ENCODE measurements around the gene PSPN. TPM values are rescaled to one million over a fixed set of nuclear protein-coding genes. Genes with fewer than 3 reads are reported as not detected.
A peak's percentile ranks its signal among the peaks of the same experiment; 100 is the strongest.

PSPN gene, protein sequence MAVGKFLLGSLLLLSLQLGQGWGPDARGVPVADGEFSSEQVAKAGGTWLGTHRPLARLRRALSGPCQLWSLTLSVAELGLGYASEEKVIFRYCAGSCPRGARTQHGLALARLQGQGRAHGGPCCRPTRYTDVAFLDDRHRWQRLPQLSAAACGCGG
- 1.2 TPM for polyA plus RNA-seq (2013, experiment 1 of 2; ENCODE audit: insufficient read length)
- polyA plus RNA-seq (2013, experiment 2 of 2; ENCODE audit: insufficient read length), result 0.95 TPM

DNA sequence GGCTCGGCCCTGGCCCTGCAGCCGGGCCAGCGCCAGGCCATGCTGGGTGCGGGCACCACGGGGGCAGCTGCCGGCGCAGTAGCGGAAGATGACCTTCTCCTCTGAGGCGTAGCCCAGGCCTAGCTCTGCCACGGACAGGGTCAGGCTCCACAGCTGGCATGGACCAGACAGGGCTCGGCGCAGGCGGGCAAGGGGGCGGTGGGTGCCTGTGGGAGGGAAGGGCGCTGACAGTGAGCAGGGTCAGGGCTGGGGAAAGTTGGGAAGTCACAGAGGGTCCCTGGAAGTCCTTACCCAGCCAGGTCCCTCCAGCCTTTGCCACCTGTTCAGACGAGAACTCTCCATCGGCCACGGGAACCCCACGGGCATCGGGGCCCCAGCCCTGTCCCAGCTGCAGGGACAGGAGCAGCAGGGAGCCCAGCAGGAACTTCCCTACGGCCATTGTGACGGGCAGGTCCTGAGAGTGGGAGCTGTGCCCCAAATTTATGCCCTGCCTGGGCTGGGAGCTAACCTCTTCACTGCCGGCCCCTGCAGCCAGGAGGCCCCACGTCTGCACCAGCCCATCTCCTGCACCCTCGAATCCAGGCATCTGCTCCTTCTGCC, at the start of gene PSPN:
Gene PSPN (minus strand): TSS at position 523 of the 600 bp plus-strand sequence. CDS start 84 bp downstream, at position 439.
- DNase-seq, result no peak

- DNase-seq, result peak; percentile 100
Measured at GRCh38 chr19:6424939-6425731, 49.4 kb upstream of the PSPN start.

DNA sequence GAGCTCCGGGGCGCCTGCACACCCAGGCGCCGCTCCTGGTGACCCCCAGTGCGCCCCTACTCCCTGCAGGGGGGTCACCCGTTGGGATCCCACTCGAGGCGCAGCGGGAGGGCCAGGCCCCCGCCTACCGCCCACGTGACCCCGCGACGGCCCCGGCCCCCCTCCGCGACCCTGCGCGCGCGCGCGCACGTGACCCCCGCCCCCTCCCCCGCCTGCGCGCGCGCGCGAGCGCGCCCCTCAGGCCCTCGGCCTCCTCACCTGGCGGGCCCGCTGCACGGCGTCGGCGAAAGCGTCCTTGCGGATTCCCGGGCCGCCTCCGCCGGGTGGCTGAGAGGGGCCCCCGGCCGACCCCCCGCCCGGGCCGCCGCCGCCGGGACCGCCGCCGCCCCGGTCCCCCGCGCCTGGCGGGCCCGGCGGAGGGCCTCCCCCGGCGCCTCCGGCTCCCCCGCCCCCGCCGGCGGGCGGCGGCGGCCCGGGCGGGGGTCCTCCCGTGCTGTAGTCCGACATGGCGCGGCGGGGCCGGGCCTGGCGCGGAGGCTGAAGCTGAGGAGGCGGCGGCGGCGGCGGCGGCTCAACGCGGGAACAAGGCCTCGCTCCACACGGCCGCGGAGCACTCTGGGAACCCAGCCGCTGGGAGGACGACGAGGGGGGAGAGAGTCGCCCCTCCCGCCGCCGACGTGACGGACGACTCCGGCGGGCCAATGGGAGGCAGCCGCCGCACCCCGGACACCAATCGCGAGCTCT, 48.6 kb upstream of the PSPN start, which contains the start of gene KHSRP:
Gene KHSRP (minus strand): TSS at position 617 of the 744 bp plus-strand sequence. CDS start 110 bp downstream, at position 507.
- DNase-seq, result peak; percentile 15

DNA sequence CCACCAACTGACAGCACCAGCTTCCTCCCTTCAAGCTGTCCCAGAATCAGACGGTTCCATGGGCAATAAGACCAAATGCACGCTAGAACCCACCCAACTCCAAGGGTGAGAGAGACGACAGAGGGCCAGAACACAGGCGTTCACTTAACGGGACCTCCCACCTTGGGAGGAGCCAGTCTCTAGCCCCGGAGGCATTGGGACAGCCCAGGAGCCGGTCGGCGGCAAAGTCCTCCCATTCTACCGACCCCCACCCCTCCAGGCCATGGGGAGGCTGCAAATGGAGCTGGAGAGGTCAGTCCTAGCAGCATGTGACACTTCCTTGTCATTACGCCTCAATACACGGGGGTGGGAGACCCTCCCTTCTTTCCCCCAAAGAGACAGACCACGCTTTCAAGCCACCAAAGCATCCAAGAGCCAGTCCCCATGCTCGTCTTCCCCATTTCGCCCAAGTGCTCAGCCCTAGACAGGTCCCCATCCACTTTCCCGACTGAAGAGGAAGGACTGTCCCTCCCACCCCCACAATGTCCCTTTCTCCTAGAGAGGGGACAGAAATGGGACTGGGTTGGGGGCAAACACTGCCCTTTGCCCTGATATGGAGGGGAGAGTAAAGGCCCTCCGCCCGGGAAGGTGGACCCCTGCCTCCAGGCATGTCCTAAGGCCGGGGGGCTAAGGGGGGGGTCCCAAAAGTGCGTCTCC, 47.9 kb upstream of the PSPN start:
- peak; percentile 49 for DNase-seq

DNA sequence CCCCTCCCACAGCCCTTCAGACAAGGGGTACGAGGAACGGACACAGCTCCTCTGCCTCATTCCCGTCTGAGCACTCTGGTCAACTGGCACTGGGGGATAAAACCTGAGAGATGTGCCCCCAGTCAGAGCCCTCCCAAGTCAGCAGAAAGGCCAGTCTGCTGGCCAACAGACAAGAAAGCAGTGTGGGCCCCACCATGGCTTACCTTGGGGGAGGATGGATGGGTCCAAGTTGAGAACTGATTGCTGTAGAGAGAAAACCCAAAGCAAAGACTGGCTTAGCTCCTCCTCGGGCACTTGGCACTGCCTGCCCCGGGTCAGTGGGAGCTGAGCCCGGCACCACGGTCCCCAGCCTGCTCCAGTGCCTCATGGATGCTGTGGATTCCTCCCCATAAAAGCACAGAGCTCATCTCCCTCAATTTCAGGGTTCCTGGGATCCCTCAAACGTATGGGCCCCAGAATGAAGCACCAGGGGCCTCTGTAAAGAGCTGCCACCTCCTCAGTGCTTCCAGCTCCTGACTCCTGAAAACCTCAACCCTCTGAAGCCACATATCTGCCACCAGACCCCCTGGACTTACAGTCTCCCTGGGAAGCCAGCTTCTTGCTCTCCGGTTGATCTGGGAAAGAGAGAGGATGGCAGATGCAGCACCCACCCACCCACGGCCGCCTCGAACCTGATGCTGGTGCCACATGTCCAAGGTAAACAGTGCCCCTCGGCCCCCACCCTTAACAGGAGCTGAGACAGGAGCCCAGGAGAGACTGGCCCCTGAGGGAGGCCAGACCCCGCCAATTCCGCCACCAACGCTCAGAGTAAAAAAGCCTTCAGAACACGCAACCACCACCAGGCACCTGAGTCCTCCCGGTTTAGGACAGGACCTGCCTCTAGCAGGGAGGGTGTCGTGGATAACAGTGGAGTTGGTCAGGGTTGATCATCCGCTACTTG, 45.6 kb upstream of the PSPN start:
- no peak for DNase-seq

- DNase-seq, result no peak
Measured at GRCh38 chr19:6418562-6418932, 42.8 kb upstream of the PSPN start.

GRCh38 chr19:6417713-6418561, 42.2 kb upstream of the PSPN start:
- DNase-seq, result peak; percentile 14

GRCh38 chr19:6416658-6417405, 41.1 kb upstream of the PSPN start:
- DNase-seq, result no peak

GRCh38 chr19:6415591-6416190, 40.0 kb upstream of the PSPN start:
- DNase-seq, result no peak

DNA sequence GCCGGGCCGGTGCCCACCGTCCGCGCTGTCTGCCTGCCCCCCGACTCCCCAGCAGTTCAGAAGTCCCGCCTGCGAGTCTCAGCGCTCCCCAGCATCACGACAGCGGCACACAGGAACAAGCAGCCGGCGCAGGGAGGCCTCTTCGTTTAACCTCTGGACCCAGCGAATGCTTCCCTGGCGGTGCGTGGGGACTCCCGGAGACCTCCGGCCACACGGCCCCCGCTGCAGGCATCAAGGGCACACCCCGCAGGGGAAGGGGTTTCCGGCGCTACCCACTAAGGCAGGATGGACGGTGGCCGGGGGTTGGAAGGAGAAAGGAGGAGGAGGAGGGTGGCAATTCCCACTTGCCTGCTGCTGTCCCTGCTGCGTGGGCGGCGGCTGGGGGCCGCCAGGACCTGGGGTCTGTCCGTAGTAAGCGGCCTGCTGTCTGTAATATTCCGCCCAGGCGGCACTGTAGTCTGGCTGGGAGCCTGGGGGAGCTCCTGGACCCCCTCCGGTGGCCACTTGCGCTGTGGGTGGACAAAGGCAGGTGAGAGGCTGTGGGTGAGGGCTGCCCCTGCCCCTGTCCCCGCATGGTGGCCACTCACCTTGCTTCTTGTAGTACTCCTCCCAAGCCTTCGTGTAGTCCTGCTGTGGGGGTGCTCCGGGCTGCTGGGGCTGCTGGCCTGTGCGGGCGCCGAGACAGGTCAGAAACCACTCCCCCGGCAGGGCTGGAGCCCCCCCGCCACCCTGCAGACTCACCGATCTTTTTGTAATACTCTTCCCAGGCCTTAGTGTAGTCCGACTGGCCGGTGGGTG, 39.3 kb upstream of the PSPN start:
- no peak for DNase-seq

GRCh38 chr19:6413721-6414643, 38.2 kb upstream of the PSPN start:
- no peak for DNase-seq

GRCh38 chr19:6413291-6413690, 37.6 kb upstream of the PSPN start:
- DNase-seq, result no peak

GRCh38 chr19:6412447-6413091, 36.8 kb upstream of the PSPN start:
- no peak for DNase-seq

DNA sequence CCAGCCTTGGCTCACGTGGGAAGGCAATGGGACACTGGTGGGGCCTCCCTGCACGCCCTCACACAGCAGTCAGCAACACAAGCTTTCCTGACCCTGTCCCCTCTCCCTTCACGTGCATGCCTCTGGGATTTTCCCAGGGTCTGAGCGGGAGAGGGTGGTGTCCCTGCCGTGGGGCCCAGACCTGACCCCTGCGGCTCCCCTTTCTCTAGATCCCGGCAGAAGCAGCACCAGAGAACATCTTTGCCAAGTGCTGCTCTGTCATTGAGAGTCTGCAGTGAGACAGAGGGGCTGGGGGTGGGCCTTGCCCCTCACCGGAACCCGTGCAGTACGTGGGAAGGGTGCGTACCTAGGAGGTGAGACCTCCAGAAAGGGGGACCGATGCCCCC, 36.3 kb upstream of the PSPN start:
- DNase-seq, result no peak

DNA sequence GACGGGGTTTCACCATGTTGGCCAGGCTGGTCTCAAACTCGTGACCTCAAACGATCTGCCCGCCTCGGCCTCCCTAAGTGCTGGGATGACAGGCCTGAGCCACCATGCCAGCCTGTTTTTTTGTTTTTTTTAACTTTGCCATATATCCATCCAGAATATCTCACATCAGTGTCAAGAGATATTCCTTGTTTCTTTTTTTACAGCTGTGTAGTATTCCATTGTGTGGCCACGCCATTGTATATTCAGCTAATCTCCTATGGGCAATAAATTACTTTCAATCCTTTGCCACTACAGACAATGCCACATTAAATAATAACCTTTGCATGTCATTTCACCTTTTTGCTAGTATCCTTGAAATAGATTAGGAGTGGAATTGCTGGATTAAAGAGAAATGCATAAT, 33.6 kb upstream of the PSPN start:
- DNase-seq, result no peak

DNA sequence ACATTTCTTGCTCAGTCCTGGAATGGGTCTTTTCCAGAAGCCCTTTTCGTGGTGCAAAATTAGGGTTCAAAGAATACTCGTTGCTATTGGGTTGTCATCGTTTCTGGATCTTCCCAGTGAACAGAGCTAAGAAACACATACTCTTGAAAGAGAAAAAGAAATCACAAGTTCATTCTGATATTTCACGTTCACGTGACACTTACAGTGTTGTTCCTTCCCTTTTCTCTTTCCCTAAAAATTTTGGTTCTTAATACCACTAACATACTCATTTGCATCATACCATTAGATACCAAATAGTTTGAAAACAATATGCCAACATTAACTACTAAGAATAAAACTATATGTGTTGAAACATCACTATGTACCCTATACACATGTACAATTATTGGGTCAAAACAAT, 30.7 kb upstream of the PSPN start:
- DNase-seq, result no peak

Data from fibroblast of skin of scalp (primary cell).